T-helper 1 cell treated with Interleukin-12 subunit alpha and Interleukin-12 subunit beta and Interleukin-4 antibody, amounts not matched to agents 30 ng/mL and 1 ng/mL, for 36 hours (primary cell): ENCODE results near the gene DRD3. TPM values are rescaled to one million over a fixed set of nuclear protein-coding genes. Genes with fewer than 3 reads are reported as not detected.

Experiments used
- intact Hi-C: fragments of 100-400 bp; cut with micrococcal nuclease; formaldehyde crosslinking; loops from one replicate; pipeline ENCODE4 v1.15.1; 2024
- total RNA-seq: library from RNA; stranded (reverse); gene quantifications from 2 replicates; pipeline ENCODE4 v1.2.3, GENCODE V29; 2022

Gene DRD3
- not detected in 2 replicates for total RNA-seq

DNA sequence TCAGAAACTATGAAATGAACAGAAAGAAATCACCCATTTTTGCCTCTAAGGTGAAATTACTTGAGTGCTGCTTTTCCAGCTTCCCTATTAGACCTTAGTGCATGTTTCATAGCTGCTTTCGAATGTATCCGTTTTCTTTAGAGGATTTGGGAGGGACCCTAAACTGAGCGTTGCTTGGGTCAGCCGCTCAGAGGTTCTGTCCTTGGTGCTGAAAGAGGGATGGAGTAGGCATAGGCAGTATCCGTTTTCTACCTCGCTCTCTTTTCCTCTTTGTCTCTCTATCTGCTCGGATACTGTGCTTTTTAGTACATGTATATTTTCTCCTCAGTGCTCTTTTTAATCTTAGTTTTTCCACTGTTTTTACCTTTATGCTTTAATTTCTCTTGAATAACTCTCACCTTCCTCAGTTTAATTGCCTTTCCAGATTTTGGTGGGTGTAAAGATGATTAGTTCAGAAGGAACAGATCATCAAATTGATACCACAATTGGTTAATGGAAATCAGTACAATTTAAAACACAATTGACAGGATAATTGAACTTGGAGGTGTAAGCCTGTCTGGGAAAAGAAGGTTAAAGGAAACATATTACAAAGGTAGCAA is at the start of gene DRD3:
Gene DRD3, minus strand, starts transcription at position 283 of the 599 bp plus-strand sequence. CDS start 7,060 bp downstream, outside the sequence.
- intact Hi-C loops = no loop called here

GRCh38 chr3:114227076-114227475 is 48.2 kb upstream of the DRD3 start:
- intact Hi-C loops = no loop called here

GRCh38 chr3:114226313-114226712 is 47.5 kb upstream of the DRD3 start:
- intact Hi-C loops = no loop called here

GRCh38 chr3:114223143-114223542 is 44.3 kb upstream of the DRD3 start:
- intact Hi-C loops = loop anchor here (1.0 kb wide), 3 partner anchors 8 to 115 kb away; no protein-coding TSS in a partner anchor

DNA sequence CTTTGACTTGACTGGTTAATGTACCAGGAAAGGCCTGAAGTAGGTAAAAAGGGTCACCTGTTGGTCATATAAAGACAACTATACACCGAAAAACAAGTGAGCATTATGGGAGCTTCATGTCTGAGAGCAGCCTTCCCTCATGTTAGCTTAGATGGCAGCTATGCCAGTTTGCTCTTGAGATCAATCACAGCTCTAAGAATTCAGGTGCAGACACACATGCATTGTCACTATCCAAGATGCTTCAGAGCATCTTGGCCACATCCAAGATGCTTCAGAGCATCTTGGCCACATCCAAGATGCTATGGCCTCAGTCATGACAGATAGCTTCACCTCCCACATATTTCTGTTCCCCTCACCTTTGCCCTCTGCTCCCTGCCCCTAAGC is 43.0 kb upstream of the DRD3 start:
- intact Hi-C loops = no loop called here

DNA sequence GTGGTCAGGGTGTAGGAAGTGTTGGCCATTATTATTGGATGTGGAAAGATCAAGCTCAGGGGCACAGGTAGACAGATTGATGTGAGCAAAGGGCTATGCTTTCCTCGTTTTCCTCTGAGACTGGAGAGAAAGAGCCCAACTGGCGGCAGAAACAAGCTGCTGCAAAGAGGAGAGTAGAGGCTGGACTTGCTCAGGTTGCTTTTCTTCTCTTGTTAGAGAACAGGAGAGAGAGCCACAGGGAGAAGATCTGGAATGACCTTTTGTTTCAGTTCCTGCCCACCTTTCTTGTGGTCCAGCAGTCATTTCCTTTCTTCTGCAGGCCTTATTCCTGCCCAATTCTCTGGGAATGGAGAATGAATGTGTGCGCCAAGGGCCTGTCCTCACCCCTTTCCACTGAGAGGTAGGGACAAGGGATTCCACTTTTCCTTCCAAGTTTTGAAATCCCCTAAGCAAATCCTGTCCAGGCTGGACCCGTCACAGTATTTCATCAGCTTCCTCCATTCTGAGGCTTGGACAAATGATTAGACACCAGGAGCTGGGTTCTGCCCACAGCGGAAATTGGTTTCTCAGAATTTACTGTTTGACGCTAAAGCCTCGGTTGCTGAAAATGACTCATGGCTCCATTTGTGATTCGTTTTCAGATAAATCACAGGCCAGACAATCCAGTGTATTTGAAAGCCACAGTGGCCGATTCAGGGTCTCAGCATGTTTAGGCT is 42.5 kb upstream of the DRD3 start:
- intact Hi-C loops = no loop called here

DNA sequence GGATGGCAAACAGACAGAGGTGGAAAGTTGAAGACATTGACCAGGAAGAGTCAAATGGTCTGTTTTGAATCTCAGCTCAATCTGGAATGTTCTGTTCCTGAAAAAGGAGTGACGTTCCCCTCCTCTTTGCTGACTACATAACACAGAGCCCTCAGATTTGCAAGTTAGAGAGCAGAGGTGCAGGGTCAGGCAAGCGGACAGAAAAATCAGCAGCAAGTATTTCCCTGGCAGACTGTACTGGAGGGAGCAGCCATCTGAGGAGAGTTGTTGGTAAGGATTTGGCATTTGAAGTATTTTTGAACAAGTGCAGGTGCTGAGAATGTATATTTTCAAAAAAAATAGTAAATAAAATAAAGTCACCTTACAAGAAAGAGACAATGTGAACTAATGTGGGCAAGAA is 40.9 kb upstream of the DRD3 start:
- intact Hi-C loops = loop anchor here (5.0 to 10.0 kb wide), 5 partner anchors 385 to 1725 kb away; partner anchors contain the start of genes ATG3, BTLA, GRAMD1C and SLC35A5

GRCh38 chr3:114218578-114219185 is 39.8 kb upstream of the DRD3 start:
- intact Hi-C loops = loop anchor here (5.0 to 10.0 kb wide), 5 partner anchors 384 to 1724 kb away; partner anchors contain the start of genes ATG3, BTLA, GRAMD1C and SLC35A5

- intact Hi-C loops = loop anchor here (5.0 to 10.0 kb wide), 5 partner anchors 383 to 1723 kb away; partner anchors contain the start of genes ATG3, BTLA, GRAMD1C and SLC35A5
Measured at GRCh38 chr3:114218006-114218405, 39.2 kb upstream of the DRD3 start.

DNA sequence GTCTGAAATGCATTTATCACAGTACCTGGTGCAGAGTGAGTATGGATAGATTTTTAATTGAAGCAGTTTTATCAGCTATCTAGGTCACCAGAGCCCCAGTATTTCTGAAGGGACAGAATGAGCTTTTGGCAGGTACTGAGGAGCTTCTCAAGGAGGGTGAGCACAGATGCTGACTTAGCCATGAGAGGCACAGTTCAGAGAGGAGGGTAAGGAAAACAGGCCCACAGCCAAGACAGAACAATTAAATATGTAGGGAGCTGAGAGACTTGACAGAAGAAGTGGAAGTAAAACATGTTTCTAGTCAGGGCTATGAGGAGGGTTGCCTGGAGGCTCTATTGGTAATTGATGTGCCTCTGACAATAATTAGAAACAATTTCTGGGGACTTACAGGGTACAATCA is 38.4 kb upstream of the DRD3 start:
- intact Hi-C loops = loop anchor here (5.0 to 10.0 kb wide), 5 partner anchors 382 to 1722 kb away; partner anchors contain the start of genes ATG3, BTLA, GRAMD1C and SLC35A5

DNA sequence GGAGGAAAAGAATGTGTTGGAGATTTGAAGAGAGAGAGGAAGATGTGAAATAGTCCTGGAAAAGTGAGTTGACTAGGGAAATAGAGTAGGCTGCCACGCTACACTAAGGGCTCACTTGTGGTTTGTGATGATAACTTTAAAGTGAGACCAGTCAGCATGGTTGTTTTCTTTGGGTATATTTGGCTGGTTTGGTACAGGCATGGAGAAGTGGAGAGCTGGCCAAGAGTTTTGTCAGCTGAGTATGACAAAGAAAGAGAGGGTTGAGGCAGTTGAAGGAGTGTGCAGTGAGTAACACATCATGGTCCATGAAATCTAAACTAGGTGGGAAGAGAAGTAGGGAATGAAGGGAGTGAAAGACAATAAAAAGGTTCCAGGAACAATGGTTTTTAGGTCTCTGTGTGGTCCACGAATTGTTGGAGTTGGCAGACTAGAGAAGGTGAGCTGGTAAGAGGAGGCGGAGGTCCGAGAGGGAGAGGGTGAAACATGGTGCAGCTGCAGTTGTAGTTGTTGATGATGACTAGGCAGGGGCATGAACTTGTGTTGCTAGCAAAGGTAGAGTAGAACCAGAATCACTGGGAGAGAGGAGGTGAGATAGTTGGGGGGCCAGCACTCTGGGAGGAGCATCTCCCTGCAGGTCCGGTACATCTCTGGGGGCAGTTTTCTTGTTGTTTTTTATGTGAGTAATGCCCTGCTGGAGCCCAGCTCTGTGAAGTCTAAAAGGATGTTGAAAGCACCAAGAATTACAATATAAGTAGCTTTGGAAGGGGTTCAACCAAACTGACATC is 37.5 kb upstream of the DRD3 start:
- intact Hi-C loops = loop anchor here (5.0 to 10.0 kb wide), 5 partner anchors 382 to 1722 kb away; partner anchors contain the start of genes ATG3, BTLA, GRAMD1C and SLC35A5

DNA sequence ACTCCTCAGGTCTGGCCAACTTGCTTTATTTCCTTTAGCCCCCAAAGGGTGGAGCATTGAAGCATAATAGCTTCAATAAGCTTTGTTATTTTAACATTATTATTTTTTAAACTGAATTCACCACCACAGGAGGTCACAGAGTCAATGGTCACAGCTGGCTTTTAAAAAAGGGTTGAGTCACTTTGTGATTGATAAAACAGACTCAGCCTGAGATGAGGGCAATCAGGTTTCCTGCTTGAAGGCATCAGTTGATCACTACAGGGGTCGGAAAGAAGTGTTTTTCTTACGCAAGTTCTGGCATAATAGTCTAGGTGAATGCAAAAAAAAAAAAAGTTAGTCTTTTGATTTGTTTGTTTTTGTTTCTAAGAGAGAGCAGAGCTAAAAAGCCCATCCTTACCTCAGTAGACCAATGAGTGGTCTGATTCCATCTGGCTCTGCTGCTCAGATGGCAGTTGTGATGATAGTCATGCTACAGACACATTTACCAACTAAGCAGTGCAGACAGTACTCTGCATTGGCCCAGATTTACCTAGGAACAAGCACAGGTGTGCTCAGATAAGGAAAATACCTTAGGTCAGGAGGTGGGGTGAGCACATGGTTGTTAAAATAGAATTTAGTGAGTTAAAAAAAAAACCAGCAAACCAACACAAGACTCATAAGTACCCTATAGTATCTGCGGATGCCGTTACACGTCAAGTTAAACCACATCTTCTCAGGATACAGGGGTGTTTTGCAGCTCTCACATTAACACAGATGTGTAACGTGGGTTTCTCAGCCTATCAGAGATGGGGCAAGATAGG is 35.9 kb upstream of the DRD3 start:
- intact Hi-C loops = loop anchor here (1.0 to 10.0 kb wide), 12 partner anchors 9 to 1720 kb away; partner anchors contain the start of genes ATG3, BTLA, CCDC191 and GRAMD1C

DNA sequence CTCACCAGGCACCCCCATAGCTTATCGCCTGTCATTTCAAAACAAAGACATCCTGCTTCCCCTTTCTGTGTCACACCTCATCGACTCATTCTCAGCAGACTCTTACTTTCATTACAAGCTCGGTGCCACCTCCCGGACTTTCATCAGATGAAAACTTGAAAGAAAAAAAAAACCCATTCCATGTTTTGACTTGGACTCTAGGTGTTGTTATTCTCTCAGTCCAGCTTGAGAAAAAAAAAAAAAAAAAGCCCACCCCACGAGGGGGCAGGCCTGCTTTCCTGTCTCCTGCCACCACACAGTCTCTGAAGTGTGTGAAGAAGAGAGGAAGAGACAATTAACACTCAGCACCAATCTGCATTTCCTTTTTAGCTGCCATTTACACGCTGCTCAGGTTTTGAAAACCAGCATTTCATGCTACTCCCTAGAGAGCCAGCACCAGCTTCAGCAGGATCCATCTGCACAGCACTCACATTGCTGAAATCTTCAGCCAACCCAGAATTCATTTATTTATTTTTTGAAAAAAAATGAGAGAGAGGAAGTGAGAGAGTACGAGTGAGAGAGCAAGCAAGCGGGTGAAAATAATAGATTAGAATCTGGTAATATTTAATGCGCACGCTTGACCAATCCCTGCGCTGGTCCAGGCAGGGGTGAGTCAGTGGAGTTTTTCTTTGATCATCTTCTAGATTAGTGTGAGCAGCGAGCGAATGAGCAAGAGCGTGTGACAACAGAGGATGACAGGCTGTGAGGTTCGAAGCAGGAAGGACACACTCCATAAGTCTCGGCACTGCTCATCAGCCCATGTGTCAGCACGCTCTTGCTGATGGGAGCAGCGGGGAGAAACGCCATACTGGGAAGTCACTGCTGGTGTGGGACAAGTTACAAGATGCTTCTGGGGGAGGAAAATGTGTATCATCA is 35.0 kb upstream of the DRD3 start:
- intact Hi-C loops = loop anchor here (1.0 to 10.0 kb wide), 17 partner anchors 29 to 1719 kb away; partner anchors contain the start of genes ATG3, BTLA, CCDC191 and GRAMD1C

DNA sequence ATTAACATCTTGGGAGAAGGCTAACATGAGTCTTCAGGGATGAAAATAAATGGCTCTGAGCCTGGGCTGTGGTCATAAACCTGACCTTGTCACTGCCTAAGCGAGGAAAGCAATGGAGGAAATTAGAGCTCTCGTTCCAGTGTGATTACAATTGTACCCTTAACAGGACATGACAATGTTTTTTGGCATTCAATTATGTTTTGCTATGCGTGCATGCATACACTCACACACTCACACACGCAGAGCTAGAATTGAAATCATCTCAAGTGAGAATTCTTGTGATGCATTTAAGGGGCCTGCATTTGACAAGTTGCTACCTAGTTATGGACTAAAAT is 34.4 kb upstream of the DRD3 start:
- intact Hi-C loops = loop anchor here (1.0 to 10.0 kb wide), 11 partner anchors 30 to 1718 kb away; partner anchors contain the start of genes ATG3, BTLA, GRAMD1C and NAA50

- intact Hi-C loops = loop anchor here (1.0 to 10.0 kb wide), 11 partner anchors 31 to 1718 kb away; partner anchors contain the start of genes ATG3, BTLA, GRAMD1C and NAA50
Measured at GRCh38 chr3:114212646-114213045, 33.8 kb upstream of the DRD3 start.

- intact Hi-C loops = no loop called here
Measured at GRCh38 chr3:114207768-114208167, 28.9 kb upstream of the DRD3 start.

- intact Hi-C loops = no loop called here
Measured at GRCh38 chr3:114206342-114206741, 27.5 kb upstream of the DRD3 start.

DNA sequence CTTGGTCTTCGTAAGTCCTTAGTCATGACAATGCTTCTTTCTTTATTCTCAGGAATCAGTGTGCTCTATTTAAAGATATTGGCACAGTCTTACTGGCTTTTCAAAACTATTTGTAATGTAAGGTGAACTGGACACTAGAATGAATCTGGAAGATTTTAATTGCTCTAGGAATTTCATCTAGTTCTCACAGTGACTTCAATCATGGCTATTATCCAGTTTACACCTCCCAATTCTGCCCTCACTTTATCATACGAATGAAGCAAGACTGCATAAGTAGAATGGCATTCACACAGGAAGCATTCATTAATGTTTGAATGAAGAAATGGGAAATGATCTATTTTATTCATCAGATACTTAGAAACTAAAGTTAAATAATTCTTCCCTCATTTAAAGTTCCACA is 26.7 kb upstream of the DRD3 start:
- intact Hi-C loops = no loop called here

DNA sequence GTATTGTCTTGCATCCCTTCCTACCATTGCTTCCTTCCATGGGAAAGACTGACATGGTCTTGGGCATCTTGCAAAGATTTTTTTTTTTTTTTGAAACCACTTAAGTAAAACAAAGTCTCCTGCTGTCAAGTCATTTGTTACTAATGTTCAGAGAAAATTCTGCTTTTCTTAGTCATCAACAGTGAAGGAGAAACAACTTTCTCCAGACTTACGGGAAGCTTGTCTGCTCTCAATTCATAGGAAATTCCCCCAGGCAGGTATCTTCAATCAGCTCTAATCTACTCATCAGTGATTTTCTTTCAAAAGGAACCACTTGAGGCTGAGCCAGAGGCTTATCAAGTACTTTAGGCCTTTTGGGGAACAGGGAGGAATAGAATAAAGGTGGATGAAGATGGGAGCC is 15.9 kb upstream of the DRD3 start:
- intact Hi-C loops = no loop called here
